Immature natural killer cell (primary cell): Measurements from ENCODE around the gene ZNF195. TPM values are rescaled to one million over a fixed set of nuclear protein-coding genes. Genes with fewer than 3 reads are reported as not detected.
"Not testable (repeated sequence)": the region's sequence is repeated elsewhere in the genome, so short reads cannot be mapped to it uniquely, and the experiment has no call there.

Source experiments
- DNase-seq, 3 donors: peaks; one replicate each; pipeline ENCODE4 v3.0.0; 2022; ENCODE audit warnings: mixed read lengths in 1 of 3
- H3K27ac Mint-ChIP-seq, 6 donors: one replicate each; pipeline ENCODE4 v1.8.0; 2020; ENCODE audit warnings: mixed read lengths in 6 of 6, mild to moderate bottlenecking in 5 of 6, inconsistent platforms in 4 of 6, moderate library complexity in 3 of 6
- H3K27me3 Mint-ChIP-seq, 3 donors: one replicate each; pipeline ENCODE4 v1.8.0; 2020 to 2021; ENCODE audit warnings: low read depth in 3 of 3, mild to moderate bottlenecking in 3 of 3, mixed read lengths in 3 of 3, moderate library complexity in 3 of 3, inconsistent platforms in 1 of 3
- H3K36me3 Mint-ChIP-seq, 3 donors: one replicate each; pipeline ENCODE4 v1.8.0; 2020; ENCODE audit warnings: mixed read lengths in 3 of 3, inconsistent platforms in 2 of 3, mild to moderate bottlenecking in 2 of 3
- H3K4me1 Mint-ChIP-seq, 2 donors: one replicate each; pipeline ENCODE4 v1.8.0; 2020; ENCODE audit warnings: inconsistent platforms in 2 of 2, mild to moderate bottlenecking in 2 of 2, mixed read lengths in 2 of 2, moderate library complexity in 1 of 2
- H3K4me3 Mint-ChIP-seq, 5 donors: one replicate each; pipeline ENCODE4 v1.8.0; 2020; ENCODE audit warnings: mild to moderate bottlenecking in 5 of 5, mixed read lengths in 5 of 5, inconsistent platforms in 3 of 5, moderate library complexity in 3 of 5
- H3K9me3 Mint-ChIP-seq, 6 donors: one replicate each; pipeline ENCODE4 v1.8.0; 2020; ENCODE audit warnings: mild to moderate bottlenecking in 6 of 6, mixed read lengths in 6 of 6, inconsistent platforms in 4 of 6, moderate library complexity in 3 of 6
- polyA plus RNA-seq, 3 donors: library from polyadenylated mRNA; unstranded; fragments of 300-500 nt; fragmentation: Illumina TruSeq; gene quantifications; one replicate each; pipeline ENCODE4 v1.2.3, GENCODE V29; 2021

ZNF195 gene
- polyA plus RNA-seq, 3 donors from 2014 or later, result 18.2 to 27.0 (median 19.5) TPM

- Mint-ChIP-seq H3K36me3 (no peaks in the 10 kb centered on the region), H3K27me3 (peaks cover 0 to 9% (median 4%) of the 10 kb centered on the region in 3 donors)
Measured at GRCh38 chr11:3412837-3413236, 33.9 kb upstream of the ZNF195 start.

DNA sequence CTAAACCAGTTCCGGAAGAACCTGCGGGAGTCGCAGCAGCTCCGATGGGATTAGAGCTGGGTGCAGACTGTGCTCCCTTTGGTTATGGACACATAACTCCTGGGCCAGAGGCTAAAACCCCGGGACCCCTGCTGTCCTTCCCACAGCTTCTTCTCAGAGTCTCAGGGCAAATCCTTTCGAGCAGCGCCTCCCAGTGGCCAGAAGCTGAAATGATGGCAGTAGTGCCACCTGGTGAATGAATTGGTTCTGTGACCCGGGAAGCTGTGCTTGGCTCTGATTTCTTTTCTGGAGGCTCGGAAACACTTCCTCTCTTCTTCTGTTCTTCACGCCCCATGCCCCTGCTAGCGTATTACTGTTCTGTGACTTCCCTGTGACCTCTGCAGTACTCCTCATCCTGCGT is 29.8 kb upstream of the ZNF195 start:
- H3K9me3 Mint-ChIP-seq, H3K4me1 Mint-ChIP-seq, H3K27me3 Mint-ChIP-seq, H3K4me3 Mint-ChIP-seq, H3K27ac Mint-ChIP-seq, H3K36me3 Mint-ChIP-seq: not testable (repeated sequence)
- DNase-seq, result peak; percentile 56 to 71 (median 64)

More at GRCh38 chr11:3412837-3413236, 33.9 kb upstream of the ZNF195 start:
- H3K4me1 Mint-ChIP-seq, result peaks cover 0 to 5% of the 10 kb centered on the region in 2 donors
- no peak overlapping the region for H3K4me3 Mint-ChIP-seq
- no peak for DNase-seq
- H3K27ac Mint-ChIP-seq, result no peak overlapping the region
- no peaks in the 10 kb centered on the region for H3K9me3 Mint-ChIP-seq

DNA sequence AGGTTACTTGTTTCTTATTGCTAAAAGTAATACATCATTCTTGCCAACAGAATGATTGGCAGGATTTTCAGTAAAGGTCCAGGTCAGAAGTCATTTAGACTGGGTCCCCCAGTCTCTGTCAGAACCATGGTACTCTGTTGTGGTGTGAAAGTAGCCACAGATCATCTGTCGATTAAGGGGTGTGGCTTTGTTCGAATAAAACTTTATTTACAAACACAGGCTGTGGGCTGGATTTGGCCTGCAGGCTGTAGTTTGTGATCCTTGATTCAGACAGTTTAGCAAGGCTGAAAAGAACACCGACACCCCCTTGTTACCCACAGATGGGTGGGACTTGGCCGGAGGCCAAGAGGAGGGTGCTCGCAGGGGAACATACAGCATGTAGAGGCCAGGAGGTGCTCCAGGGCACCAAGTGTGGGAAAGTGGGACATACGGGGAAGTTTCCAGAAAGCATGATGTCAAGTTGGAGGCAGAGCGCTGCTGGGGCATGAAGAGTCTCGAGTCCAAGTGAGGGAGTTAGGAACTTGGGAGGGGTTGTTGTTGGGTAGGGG is 29.2 kb upstream of the ZNF195 start:
- H3K4me1 Mint-ChIP-seq, H3K9me3 Mint-ChIP-seq, H3K4me3 Mint-ChIP-seq, H3K27ac Mint-ChIP-seq, DNase-seq, H3K27me3 Mint-ChIP-seq, H3K36me3 Mint-ChIP-seq: not testable (repeated sequence)

DNA sequence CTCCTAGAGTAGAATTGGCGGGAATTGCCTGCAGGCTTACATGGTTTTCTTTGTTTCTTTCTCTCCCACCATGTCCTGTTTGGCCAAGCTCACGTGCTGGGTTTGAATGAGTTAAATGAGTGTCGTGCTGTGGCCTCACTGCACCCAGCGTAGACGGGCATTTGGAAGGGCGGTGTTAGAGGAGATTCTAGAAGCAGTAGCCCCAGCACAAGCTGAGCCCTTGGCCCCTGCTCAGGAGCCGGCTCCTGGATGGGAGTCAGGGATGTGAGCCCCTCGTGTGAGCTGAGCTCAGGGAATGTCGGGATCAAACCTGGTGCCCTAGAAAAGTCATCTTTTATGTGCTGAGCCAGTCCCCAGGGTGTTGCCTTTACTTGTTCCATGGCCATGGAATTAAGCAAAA is 28.0 kb upstream of the ZNF195 start:
- H3K36me3 Mint-ChIP-seq, DNase-seq, H3K4me1 Mint-ChIP-seq, H3K27ac Mint-ChIP-seq, H3K9me3 Mint-ChIP-seq, H3K27me3 Mint-ChIP-seq, H3K4me3 Mint-ChIP-seq: not testable (repeated sequence)

DNA sequence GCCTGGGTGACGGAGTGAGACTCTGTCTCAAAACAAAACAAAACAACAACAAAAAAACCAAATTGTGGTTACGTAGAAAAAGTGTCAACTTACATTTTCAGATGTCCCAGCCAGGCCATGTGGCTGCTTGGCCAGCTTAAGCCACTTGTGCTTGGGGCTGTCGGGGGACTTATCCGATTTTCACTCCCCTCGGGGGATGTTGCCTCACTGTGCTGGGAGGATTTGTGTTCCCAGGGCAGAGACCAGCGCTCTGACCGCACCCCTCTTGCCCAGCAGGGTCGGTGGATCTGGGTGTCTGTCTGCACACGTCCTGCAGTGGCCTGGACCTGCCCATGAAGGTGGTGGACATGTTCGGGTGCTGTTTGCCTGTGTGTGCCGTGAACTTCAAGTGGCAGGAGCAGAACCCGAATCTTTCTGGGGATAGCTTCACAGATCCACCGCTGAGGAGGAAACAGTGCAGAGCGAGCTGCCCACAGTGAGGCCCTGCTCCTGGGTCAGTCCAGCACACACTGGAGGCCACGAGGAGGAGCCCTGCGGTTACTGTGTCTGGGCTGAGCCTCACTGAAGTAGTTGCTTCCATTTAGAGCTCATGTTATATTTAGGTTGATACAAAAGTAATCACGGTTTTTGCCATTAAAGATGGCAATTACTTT is 27.4 kb upstream of the ZNF195 start:
- not testable (repeated sequence) for H3K36me3 Mint-ChIP-seq, H3K4me1 Mint-ChIP-seq, H3K9me3 Mint-ChIP-seq, H3K27me3 Mint-ChIP-seq, DNase-seq, H3K27ac Mint-ChIP-seq, H3K4me3 Mint-ChIP-seq

DNA sequence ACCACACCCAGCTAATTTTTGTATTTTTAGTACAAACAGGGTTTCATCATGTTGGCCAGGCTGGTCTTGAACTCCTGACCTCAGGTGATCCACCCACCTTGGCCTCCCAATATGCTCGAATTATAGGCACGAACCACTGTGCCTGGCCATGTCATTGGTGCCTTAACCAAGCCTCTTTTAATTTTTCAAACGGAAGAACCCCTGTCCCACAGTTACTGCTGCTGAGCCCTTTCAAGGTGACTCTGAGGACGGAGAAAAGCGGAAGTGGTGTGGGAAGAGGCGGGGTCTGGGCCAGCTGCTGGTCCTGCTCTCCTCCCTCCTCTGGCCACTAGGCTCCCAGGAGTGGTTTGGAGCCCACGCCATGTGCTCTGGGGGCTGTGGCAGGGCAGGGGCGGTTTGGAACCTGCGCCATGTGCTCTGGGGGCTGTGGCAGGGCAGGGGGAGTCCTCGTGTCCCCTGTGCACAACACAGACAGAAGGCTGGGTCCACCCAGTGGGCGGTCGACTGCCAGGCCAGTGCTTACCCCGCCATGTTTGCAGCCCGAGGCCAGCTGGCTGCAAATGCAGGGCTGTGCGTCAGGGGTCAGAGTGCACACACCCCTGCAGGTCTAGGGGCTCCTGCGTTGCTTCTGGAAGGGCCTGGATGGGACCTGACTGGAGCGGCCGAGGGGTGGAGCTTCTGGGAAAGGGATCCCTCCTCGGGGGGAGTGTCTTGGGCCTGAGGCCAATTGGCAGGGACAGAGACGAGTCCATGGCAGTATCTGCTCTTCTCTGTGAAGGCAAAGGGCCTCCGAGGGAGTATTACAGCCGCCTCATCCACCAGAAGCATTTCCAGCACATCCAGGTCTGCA is 25.4 kb upstream of the ZNF195 start:
- not testable (repeated sequence) for H3K9me3 Mint-ChIP-seq, H3K4me3 Mint-ChIP-seq, H3K27ac Mint-ChIP-seq, DNase-seq, H3K27me3 Mint-ChIP-seq, H3K36me3 Mint-ChIP-seq, H3K4me1 Mint-ChIP-seq

GRCh38 chr11:3402861-3403250 is 23.9 kb upstream of the ZNF195 start:
- not testable (repeated sequence) for H3K27ac Mint-ChIP-seq, H3K9me3 Mint-ChIP-seq, H3K36me3 Mint-ChIP-seq, H3K27me3 Mint-ChIP-seq, H3K4me3 Mint-ChIP-seq, H3K4me1 Mint-ChIP-seq, DNase-seq

DNA sequence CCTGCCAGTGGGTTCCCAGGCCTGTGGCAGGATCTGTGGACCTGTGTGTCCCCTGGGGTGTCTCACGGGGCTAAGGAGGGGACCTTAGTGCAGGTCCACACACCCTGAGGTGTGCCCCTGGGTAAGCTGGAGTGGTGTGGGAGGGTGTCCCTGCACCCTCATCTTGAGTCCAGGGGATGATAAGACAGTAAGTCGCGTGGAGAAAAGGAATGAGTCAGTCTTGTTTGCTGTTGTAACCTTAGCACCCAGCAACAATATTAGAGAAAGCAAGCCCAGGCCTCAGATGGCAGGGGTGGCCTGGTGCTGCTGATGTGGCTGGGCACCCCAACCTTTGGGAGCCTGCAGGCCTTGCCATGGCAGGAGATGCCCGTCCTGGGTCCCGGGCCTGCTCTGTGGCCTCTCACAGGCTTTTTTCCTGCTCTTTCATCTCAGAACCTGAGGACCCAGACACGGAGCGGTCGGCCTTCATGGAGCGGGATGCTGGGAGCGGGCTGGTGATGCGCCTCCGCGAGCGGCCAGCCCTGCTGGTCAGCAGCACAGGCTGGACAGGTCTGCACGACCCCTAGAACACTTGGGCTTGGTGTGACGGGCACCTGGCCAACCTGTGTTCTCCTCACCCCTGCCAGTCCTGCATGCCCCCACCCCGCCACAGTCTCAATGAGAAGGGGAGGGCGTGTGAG is 23.4 kb upstream of the ZNF195 start:
- DNase-seq, H3K27me3 Mint-ChIP-seq, H3K36me3 Mint-ChIP-seq, H3K4me1 Mint-ChIP-seq, H3K9me3 Mint-ChIP-seq, H3K27ac Mint-ChIP-seq, H3K4me3 Mint-ChIP-seq: not testable (repeated sequence)

DNA sequence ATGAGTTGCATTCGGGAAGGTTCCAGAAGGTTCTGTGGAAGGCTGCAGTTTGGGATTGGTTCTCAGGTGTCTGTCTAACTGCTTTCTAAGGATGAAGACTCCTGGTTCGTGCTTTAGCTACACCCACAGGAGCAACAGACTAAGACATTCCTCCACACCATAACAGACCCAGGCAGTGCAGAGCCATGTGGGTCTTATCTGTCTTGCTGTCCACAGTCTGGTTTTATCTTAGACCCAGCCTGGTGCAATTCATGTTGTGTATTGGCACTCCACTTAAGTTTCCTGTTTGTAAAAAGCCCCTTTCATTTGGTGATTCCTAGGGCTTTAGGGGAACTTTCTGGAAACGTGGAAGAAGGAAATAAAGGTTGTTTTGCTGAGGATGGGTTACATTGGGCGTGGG is 22.1 kb upstream of the ZNF195 start:
- H3K36me3 Mint-ChIP-seq, DNase-seq, H3K9me3 Mint-ChIP-seq, H3K4me1 Mint-ChIP-seq, H3K27ac Mint-ChIP-seq, H3K4me3 Mint-ChIP-seq, H3K27me3 Mint-ChIP-seq: not testable (repeated sequence)

- not testable (repeated sequence) for H3K27ac Mint-ChIP-seq, H3K4me3 Mint-ChIP-seq, H3K4me1 Mint-ChIP-seq, H3K36me3 Mint-ChIP-seq, DNase-seq, H3K27me3 Mint-ChIP-seq, H3K9me3 Mint-ChIP-seq
Measured at GRCh38 chr11:3398509-3398908, 19.6 kb upstream of the ZNF195 start.

GRCh38 chr11:3398106-3398505 is 19.2 kb upstream of the ZNF195 start:
- not testable (repeated sequence) for H3K27me3 Mint-ChIP-seq, H3K9me3 Mint-ChIP-seq, H3K4me1 Mint-ChIP-seq, DNase-seq, H3K27ac Mint-ChIP-seq, H3K4me3 Mint-ChIP-seq, H3K36me3 Mint-ChIP-seq

- H3K36me3 Mint-ChIP-seq, DNase-seq, H3K27ac Mint-ChIP-seq, H3K4me3 Mint-ChIP-seq, H3K4me1 Mint-ChIP-seq, H3K9me3 Mint-ChIP-seq, H3K27me3 Mint-ChIP-seq: not testable (repeated sequence)
Measured at GRCh38 chr11:3397210-3397609, 18.3 kb upstream of the ZNF195 start.

DNA sequence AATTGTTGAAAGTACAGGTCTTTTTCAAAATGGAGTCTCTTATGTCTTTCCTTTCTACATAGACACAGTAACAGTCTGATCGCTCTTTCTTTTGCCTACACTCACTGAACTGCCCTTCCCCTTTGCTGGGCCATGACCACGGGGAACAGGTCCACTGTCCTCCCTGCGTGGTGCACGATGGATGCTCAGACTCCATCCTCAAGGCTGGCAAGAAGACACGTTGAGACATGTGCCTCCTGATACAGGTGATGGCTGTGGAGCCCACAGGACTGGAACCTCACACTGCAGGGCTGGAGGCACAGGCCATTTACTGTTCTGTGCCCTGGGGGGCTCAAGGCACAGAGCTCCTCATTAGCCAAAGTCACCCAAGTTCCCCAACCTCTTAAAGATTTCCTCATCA is 16.5 kb upstream of the ZNF195 start:
- H3K27ac Mint-ChIP-seq, DNase-seq, H3K9me3 Mint-ChIP-seq, H3K4me3 Mint-ChIP-seq, H3K4me1 Mint-ChIP-seq, H3K27me3 Mint-ChIP-seq, H3K36me3 Mint-ChIP-seq: not testable (repeated sequence)

DNA sequence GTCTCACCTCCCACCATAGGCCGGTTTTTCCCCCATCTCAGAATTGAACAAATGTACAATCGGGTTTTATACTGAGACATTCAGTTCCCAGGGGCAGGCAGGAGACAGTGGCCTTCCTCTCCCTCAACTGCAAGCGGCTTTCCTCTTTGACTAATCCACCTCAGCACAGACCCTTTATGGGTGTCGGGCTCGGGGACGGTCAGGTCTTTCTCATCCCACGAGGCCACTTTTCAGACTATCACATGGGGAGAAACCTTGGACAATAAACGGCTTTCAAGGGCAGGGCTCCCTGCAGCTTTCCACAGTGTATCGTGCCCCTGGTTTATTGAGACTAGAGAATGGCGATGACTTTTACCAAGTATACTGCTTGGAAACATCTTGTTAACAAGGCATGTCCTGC is 16.0 kb upstream of the ZNF195 start:
- H3K4me3 Mint-ChIP-seq, H3K9me3 Mint-ChIP-seq, H3K4me1 Mint-ChIP-seq, DNase-seq, H3K27me3 Mint-ChIP-seq, H3K27ac Mint-ChIP-seq, H3K36me3 Mint-ChIP-seq: not testable (repeated sequence)
